Muscle layer of duodenum (tissue), 2 donors: Measurements from ENCODE around the gene MPP2.
A peak's percentile ranks its signal among the peaks of the same experiment; 100 is the strongest.

ENCODE experiments used
- H3K27ac ChIP-seq: one replicate; pipeline ENCODE4 v1.7.0; 2013; ENCODE audit warnings: mild to moderate bottlenecking, low read length
- H3K27me3 ChIP-seq: one replicate; pipeline ENCODE4 v1.7.0; 2013; ENCODE audit warnings: low read depth, mild to moderate bottlenecking, control low read depth, low read length
- H3K36me3 ChIP-seq, 2 donors: one replicate each; pipeline ENCODE4 v1.7.0; 2013; ENCODE audit warnings: low read length in 2 of 2, control low read depth in 1 of 2, mild to moderate bottlenecking in 1 of 2; ENCODE audit not compliant: insufficient read depth in 2 of 2, control insufficient read depth in 1 of 2
- H3K4me1 ChIP-seq, 2 donors: one replicate each; pipeline ENCODE4 v1.7.0; 2013; ENCODE audit warnings: low read length in 2 of 2, mild to moderate bottlenecking in 2 of 2, control low read depth in 1 of 2, moderate library complexity in 1 of 2; ENCODE audit not compliant: insufficient read depth in 2 of 2, control insufficient read depth in 1 of 2
- H3K4me3 ChIP-seq, 2 donors: one replicate each; pipeline ENCODE4 v1.7.0; 2013; ENCODE audit warnings: low read length in 2 of 2, low read depth in 1 of 2, mild to moderate bottlenecking in 1 of 2
- H3K9me3 ChIP-seq, 2 donors: one replicate each; pipeline ENCODE4 v1.7.0; 2013; ENCODE audit warnings: low read length in 2 of 2, control low read depth in 1 of 2, mild to moderate bottlenecking in 1 of 2; ENCODE audit not compliant: control insufficient read depth in 1 of 2
- donor health status: healthy.

MPP2 gene, protein sequence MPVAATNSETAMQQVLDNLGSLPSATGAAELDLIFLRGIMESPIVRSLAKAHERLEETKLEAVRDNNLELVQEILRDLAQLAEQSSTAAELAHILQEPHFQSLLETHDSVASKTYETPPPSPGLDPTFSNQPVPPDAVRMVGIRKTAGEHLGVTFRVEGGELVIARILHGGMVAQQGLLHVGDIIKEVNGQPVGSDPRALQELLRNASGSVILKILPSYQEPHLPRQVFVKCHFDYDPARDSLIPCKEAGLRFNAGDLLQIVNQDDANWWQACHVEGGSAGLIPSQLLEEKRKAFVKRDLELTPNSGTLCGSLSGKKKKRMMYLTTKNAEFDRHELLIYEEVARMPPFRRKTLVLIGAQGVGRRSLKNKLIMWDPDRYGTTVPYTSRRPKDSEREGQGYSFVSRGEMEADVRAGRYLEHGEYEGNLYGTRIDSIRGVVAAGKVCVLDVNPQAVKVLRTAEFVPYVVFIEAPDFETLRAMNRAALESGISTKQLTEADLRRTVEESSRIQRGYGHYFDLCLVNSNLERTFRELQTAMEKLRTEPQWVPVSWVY

DNA sequence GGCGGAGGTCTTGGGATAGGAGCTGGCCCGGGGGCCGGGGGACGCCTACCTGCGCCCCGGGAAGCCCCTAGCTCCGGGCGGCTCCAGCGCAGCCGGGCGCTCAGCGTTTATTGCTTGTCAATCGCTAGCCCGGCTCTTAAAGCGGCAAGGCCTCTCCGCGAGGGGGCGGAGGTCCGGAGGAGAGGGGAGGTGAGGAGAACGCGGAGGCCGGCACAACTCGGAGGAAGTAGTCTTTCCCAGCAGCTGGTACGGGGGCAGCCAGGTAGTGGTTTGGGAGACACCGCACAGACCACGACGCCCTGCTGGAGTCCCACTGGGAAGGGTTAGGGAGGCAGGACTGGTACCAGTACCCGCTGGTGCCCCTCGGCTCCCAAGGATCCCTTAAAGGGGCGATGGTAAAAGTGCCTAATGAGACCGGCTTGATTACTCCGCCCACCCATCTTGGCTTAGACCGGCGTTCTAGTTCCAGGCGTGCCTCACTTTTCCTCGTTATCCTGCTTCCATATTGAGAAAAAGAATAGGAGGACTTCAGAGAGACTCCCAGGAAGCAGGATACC is at the start of gene MPP2:
MPP2 (minus strand) TSS at position 112 of the 557 bp plus-strand sequence. CDS start 3,076 bp downstream, outside the sequence.
- Histone ChIP-seq H3K4me1 (peaks cover 0 to 21% of the 10 kb centered on the region in 2 donors), H3K27ac (peak within 1 kb of the TSS; percentile 46), H3K27me3 (peaks cover 22% of the 10 kb centered on the region), H3K4me3 (peak within 1 kb of the TSS; percentile 68 to 84), H3K9me3 (no peaks in the 10 kb centered on the region), H3K36me3 (no peaks in the 10 kb centered on the region)

DNA sequence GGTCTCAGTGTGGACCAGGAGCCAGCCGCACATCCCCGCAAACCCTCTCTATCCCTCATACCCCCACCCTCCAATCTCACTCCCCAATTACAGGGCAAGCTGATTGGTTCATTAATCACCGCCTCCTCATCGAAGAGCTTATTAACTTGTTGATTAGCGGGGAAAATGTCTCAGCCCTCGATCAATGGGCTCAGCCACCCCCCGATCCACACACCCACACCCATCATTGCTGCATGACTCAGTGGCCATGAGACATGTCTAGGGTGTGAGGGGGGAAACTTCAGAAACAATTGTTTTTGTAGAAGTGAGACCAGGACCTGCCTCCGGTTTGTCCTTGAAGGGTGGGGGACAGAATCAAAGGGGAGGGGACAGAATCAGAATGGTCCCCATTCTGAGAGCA is 48.9 kb upstream of the MPP2 start:
- no peak overlapping the region for H3K4me3 ChIP-seq
- H3K4me1 ChIP-seq = peaks cover 0 to 9% of the 10 kb centered on the region in 2 donors
- H3K27ac ChIP-seq = no peak overlapping the region
- no peaks in the 10 kb centered on the region for H3K9me3 ChIP-seq
- H3K36me3 ChIP-seq = no peaks in the 10 kb centered on the region
- H3K27me3 ChIP-seq = peaks cover 31% of the 10 kb centered on the region

DNA sequence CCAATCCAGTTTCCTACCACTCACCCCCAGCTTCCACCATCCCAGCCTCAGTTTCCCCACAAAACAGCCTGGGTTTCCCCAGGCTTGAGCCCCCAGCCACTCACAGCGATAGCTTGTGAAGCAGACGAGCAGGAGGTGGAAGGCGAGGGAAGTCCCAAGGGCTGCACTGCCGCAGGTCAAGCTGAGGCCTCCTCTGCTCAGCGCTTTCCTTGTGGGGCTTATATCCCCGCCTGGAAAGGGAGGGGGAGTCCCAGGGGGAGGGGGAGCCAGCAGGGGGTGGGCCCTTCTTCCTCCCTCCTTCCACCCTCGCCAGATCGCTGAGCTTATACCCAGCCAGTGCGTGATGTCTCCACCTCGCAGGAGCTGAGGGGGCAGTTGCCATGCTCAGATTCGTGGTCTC is 46.4 kb upstream of the MPP2 start, which contains the start of gene PYY:
PYY (minus strand) TSS at position 195 of the 400 bp plus-strand sequence. CDS start 457 bp downstream, outside the sequence.
- no peaks in the 10 kb centered on the region for H3K9me3 ChIP-seq
- H3K4me1 ChIP-seq = peaks cover 0 to 9% of the 10 kb centered on the region in 2 donors
- peaks cover 36% of the 10 kb centered on the region for H3K27me3 ChIP-seq
- no peaks in the 10 kb centered on the region for H3K36me3 ChIP-seq
- H3K27ac ChIP-seq = no peak within 1 kb of the TSS
- H3K4me3 ChIP-seq = peak within 1 kb of the TSS in 1 of 2 donors; percentile 6

DNA sequence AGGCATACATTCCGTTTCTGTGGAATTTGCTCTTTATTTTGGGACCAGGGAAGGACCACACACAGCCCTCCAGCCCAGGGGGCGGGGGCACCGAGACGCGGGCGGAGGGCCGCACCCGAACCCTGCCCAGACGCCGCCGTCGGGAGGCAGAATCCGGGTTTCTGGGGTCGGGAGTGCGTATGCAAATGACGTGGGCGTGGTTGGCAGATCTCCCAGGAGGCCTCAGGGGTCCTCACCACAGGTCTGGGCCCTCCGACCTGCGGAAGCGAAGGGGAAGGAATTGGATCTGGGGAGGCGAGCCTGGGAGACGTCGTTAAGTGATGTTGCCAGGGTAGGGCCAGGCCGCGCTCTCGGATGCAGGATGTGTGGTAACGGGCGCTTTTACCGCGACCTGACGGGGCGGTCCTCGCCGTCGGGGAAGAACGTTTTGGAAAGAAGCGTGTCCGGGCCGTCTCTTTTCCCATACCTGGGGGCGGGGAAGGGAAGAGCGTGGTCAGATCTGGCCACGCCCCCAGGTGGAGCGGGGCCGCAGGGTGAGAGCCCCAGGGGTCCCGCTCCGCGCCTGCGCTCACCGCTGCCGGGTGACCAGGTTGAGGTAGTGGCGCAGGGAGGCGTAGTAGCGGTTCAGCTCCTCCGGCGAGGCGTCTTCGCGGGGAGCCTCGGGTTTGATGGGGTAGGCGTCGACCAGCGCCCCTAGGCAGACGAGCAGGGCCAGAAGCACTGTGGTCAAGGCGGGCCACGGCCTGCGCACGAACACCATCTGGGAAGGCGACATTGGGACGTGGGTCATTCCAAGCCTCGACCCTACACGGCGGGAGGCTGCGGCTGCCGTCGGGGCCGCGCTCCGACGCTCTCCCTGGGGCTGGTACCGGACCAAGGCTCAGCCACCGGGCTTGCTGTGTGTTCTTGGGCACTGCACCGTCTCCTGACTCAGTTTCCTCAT is 45.7 kb upstream of the MPP2 start:
- peak overlapping the region in 1 of 2 donors; percentile 6 for H3K4me3 ChIP-seq
- peaks cover 36% of the 10 kb centered on the region for H3K27me3 ChIP-seq
- H3K36me3 ChIP-seq = no peaks in the 10 kb centered on the region
- H3K4me1 ChIP-seq = peaks cover 0 to 9% of the 10 kb centered on the region in 2 donors
- H3K9me3 ChIP-seq = no peaks in the 10 kb centered on the region
- no peak overlapping the region for H3K27ac ChIP-seq

DNA sequence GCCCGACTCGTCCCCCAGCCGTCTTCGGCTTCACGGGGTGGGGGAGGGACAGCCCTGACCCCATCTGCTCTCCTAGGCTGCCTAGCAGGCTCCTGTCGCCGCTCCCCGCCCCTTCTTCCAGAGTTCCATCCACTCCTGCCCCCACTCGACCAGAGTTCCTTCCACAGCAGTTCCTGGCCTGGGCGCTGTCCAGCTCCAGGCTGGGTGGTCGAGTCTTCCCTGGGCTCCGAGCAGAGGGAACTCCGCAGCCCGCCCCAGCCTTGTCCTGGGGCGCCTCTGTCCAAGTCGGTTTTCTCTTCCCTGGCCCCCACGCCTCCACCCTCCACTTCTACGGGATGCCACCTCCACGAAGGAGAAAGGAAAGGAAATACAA is 45.0 kb upstream of the MPP2 start:
- Histone ChIP-seq H3K4me3 (no peak overlapping the region), H3K27me3 (peaks cover 36% of the 10 kb centered on the region), H3K27ac (no peak overlapping the region), H3K36me3 (no peaks in the 10 kb centered on the region), H3K4me1 (peaks cover 0 to 9% of the 10 kb centered on the region in 2 donors), H3K9me3 (no peaks in the 10 kb centered on the region)

DNA sequence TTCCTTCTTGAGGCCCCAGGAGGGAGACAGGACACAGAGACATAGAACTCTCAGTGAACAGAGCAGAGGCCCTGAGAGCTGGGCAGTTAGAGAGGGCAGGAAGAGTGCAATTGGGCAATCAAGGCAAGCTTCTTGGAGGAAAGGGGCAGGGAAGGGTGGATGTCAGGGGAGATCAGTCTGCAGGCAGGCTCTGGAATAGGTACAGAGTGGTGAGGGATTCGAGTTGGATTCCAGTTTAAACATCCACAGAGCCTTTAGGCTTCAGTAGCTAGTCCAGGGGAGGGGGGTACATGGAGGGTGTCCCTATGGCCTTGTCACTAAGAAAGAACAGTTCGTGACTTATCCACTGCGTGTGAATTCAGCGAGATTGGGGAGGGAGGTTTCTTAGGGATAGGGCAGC is 44.4 kb upstream of the MPP2 start:
- H3K9me3 ChIP-seq = no peaks in the 10 kb centered on the region
- H3K27ac ChIP-seq = no peak overlapping the region
- peaks cover 0 to 9% of the 10 kb centered on the region in 2 donors for H3K4me1 ChIP-seq
- peaks cover 36% of the 10 kb centered on the region for H3K27me3 ChIP-seq
- no peaks in the 10 kb centered on the region for H3K36me3 ChIP-seq
- H3K4me3 ChIP-seq = no peak overlapping the region

DNA sequence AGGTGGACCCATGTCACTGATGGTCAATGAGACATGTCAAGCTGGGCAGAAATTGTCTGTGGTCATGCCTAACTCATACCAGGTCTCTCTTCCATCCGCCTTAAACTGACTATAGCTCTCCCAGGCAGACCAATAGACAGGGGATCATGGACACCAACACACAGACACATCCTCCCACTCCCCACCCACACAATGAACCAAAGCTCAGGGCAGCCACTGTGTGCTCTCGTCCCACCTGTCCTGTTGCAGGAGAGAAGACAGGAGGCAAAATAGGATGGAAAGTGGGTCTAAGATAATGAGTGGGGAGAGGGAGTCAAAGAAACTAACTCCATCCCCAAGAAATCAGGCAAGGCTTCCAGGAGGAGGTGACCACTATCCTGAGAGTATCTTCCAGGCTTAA is 43.2 kb upstream of the MPP2 start:
- H3K27me3 ChIP-seq = peaks cover 36% of the 10 kb centered on the region
- H3K36me3 ChIP-seq = no peaks in the 10 kb centered on the region
- H3K9me3 ChIP-seq = no peaks in the 10 kb centered on the region
- peaks cover 0 to 9% of the 10 kb centered on the region in 2 donors for H3K4me1 ChIP-seq
- H3K27ac ChIP-seq = no peak overlapping the region
- H3K4me3 ChIP-seq = no peak overlapping the region

DNA sequence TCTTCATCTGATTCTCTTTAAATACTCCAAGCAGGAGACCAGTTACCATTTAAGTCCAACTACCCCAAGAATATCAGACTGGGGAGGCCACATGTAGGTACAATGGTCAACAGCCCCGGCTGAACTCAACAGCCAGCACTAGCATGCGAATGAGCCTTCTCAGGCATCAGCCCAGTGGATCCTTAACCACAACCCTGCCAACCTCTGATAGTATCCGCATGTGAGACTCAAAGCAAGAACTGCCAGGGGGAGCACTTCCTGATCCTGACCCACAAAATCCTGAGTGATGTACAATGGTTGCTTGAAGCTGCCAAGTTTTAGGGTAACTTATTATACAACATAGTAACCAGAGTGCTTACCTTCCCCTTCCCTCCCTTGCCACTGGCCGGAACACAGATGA is 42.4 kb upstream of the MPP2 start:
- no peak overlapping the region for H3K27ac ChIP-seq
- no peak overlapping the region for H3K4me3 ChIP-seq
- no peaks in the 10 kb centered on the region for H3K9me3 ChIP-seq
- peaks cover 36% of the 10 kb centered on the region for H3K27me3 ChIP-seq
- H3K4me1 ChIP-seq = peaks cover 0 to 9% of the 10 kb centered on the region in 2 donors
- H3K36me3 ChIP-seq = no peaks in the 10 kb centered on the region

DNA sequence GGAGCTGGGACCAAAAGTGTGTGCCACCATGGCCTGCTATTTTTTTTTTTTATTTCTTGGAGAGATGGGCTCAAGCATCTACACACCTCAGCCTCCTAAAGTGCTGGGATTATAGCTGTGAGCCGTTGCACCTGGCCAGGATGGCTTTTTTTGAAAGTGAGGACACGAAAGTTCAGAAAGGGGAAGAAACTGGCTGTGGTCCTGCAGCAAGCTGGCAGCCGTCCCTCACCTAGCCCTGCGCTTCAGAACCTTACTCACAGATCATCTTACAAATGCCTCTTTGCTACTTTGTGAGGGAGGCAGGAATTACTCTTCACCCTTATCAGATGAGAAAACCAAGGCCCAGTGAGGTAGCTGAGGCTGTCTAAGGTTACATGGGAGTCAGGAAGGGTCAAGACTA is 39.4 kb upstream of the MPP2 start:
- peaks cover 10% of the 10 kb centered on the region for H3K27me3 ChIP-seq
- H3K27ac ChIP-seq = no peak overlapping the region
- H3K4me1 ChIP-seq = no peaks in the 10 kb centered on the region
- H3K9me3 ChIP-seq = no peaks in the 10 kb centered on the region
- H3K4me3 ChIP-seq = no peak overlapping the region
- no peaks in the 10 kb centered on the region for H3K36me3 ChIP-seq

DNA sequence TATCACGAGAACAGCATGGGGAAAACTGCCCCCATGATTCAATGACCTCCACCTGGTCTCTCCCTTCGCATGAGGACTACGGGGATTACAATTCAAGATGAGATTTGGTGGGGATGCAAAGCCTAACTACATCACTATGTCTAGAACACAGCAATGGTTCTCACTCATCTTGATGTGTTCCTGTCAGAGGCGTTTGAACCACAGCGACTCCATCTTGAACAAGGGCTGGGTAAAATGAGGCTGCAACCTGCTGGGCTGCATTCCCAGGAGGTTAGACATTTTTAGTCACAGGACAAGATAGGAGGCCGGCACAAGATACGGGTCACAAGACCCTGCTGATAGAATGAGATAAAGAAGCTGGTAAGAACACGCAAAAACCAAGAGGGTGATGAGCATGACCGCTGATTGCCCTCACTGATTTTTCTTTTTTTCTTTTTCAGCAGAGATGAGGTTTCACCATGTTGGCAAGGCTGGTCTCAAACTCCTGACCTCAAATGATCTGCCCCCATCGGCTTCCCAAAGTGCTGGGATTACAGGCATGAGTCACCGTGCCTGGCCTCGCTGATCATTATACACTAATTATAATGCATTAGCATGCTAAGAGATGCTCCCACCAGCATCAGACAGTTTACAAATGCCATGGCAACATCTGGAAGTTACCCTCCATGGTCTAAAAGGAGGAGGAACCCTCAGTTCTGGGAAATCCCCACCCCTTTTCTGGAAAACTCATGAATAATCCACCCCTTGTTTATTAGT is 37.9 kb upstream of the MPP2 start:
- no peak overlapping the region for H3K27ac ChIP-seq
- H3K4me1 ChIP-seq = no peaks in the 10 kb centered on the region
- H3K4me3 ChIP-seq = no peak overlapping the region
- H3K9me3 ChIP-seq = no peaks in the 10 kb centered on the region
- no peaks in the 10 kb centered on the region for H3K27me3 ChIP-seq
- H3K36me3 ChIP-seq = no peaks in the 10 kb centered on the region
